ENCODE data around the gene NUP35. TPM values are rescaled to one million over a fixed set of nuclear protein-coding genes. Genes with fewer than 3 reads are reported as not detected.

The NUP35 gene
- total RNA-seq, 1 donor from 2014 or later = 11.3 TPM

DNA sequence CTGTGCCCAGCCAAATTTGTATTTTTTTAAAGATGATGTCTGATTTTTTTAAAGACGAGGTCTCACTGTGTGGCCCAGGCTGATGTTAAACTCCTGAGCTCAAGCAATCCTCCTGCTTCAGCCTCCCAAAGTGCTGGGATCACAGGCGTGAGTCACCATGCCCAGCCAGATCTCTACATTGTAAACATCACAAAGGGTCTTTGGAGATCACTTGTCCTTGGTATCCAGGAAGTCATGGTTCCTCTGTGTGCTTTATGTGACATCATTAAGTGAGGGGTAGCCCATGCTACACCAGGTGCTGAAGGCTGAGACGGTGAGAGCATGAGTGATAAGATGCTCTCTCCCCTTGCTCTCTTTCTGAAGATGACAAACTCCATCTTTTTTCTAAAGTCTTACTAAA is 7.0 kb upstream of the NUP35 start:
- no peak overlapping the region for H3K27ac Mint-ChIP-seq (ENCODE audit: unreplicated experiment)
- Histone ChIP-seq H3K4me2 (ENCODE audit: low read length) (no peak overlapping the region), H3K79me2 (ENCODE audit: insufficient read depth, low read length) (no peaks in the 10 kb centered on the region), H3K36me3 (ENCODE audit: insufficient read depth, low read length) (no peaks in the 10 kb centered on the region), H4K20me1 (ENCODE audit: insufficient read depth, low read length) (no peaks in the 10 kb centered on the region), H3K27me3 (ENCODE audit: insufficient read depth, low read length) (no peaks in the 10 kb centered on the region), H3K27ac (ENCODE audit: low read depth, low read length) (no peak overlapping the region), H3K9ac (ENCODE audit: low read length) (no peak overlapping the region), H2AFZ (ENCODE audit: low read depth, low read length) (no peak overlapping the region), H3K4me3 (ENCODE audit: insufficient read depth, low read depth, low read length) (no peak overlapping the region), H3K4me1 (ENCODE audit: insufficient read depth, low read length) (no peaks in the 10 kb centered on the region), H3K9me3 (ENCODE audit: insufficient read depth, low read depth, low read length) (no peaks in the 10 kb centered on the region)
- no peaks in the 10 kb centered on the region for H3K27me3 Mint-ChIP-seq (ENCODE audit: low read depth, unreplicated experiment)
- H3K4me3 Mint-ChIP-seq (ENCODE audit: unreplicated experiment) = no peak overlapping the region
- no peaks in the 10 kb centered on the region for H3K9me3 Mint-ChIP-seq (ENCODE audit: unreplicated experiment)
- no peak for FAIRE-seq
- no peaks in the 10 kb centered on the region for H3K36me3 Mint-ChIP-seq (ENCODE audit: low read depth, unreplicated experiment)
- H3K4me1 Mint-ChIP-seq (ENCODE audit: low read depth, unreplicated experiment) = no peaks in the 10 kb centered on the region
- TF ChIP-seq, protein P1, sequence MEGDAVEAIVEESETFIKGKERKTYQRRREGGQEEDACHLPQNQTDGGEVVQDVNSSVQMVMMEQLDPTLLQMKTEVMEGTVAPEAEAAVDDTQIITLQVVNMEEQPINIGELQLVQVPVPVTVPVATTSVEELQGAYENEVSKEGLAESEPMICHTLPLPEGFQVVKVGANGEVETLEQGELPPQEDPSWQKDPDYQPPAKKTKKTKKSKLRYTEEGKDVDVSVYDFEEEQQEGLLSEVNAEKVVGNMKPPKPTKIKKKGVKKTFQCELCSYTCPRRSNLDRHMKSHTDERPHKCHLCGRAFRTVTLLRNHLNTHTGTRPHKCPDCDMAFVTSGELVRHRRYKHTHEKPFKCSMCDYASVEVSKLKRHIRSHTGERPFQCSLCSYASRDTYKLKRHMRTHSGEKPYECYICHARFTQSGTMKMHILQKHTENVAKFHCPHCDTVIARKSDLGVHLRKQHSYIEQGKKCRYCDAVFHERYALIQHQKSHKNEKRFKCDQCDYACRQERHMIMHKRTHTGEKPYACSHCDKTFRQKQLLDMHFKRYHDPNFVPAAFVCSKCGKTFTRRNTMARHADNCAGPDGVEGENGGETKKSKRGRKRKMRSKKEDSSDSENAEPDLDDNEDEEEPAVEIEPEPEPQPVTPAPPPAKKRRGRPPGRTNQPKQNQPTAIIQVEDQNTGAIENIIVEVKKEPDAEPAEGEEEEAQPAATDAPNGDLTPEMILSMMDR (IDR thresholded peaks at IDR 0.05; ENCODE audit: insufficient read depth, low read depth, low read length) = no peak
- TF ChIP-seq EZH2 (IDR thresholded peaks at IDR 0.05; ENCODE audit: insufficient read depth, low read length) = no peak
- no peak for DNase-seq (ENCODE audit: low read depth)

GRCh38 chr2:183123117-183123958 is 905 bp upstream of the NUP35 start:
- no peak for TF ChIP-seq EZH2 (IDR thresholded peaks at IDR 0.05; ENCODE audit: insufficient read depth, low read length)
- TF ChIP-seq, protein P1 (IDR thresholded peaks at IDR 0.05; ENCODE audit: insufficient read depth, low read depth, low read length) = no peak
- peak overlapping the region; percentile 85 for H3K27ac ChIP-seq (ENCODE audit: low read depth, low read length)
- peaks cover 3% of the 10 kb centered on the region for H3K4me1 ChIP-seq (ENCODE audit: insufficient read depth, low read length)
- H3K9ac ChIP-seq (ENCODE audit: low read length) = peak overlapping the region; percentile 88
- H3K9me3 ChIP-seq (ENCODE audit: insufficient read depth, low read depth, low read length) = no peaks in the 10 kb centered on the region
- no peaks in the 10 kb centered on the region for H3K36me3 ChIP-seq (ENCODE audit: insufficient read depth, low read length)
- no peak for FAIRE-seq
- no peaks in the 10 kb centered on the region for H3K27me3 Mint-ChIP-seq (ENCODE audit: low read depth, unreplicated experiment)
- H3K4me3 Mint-ChIP-seq (ENCODE audit: unreplicated experiment) = peak overlapping the region; percentile 98
- H3K4me1 Mint-ChIP-seq (ENCODE audit: low read depth, unreplicated experiment) = peaks cover 10% of the 10 kb centered on the region
- peak overlapping the region; percentile 95 for H3K4me2 ChIP-seq (ENCODE audit: low read length)
- peak overlapping the region; percentile 91 for H3K4me3 ChIP-seq (ENCODE audit: insufficient read depth, low read depth, low read length)
- H3K79me2 ChIP-seq (ENCODE audit: insufficient read depth, low read length) = peaks cover 38% of the 10 kb centered on the region
- no peaks in the 10 kb centered on the region for H3K27me3 ChIP-seq (ENCODE audit: insufficient read depth, low read length)
- peak overlapping the region; percentile 86 for H2AFZ ChIP-seq (ENCODE audit: low read depth, low read length)
- H3K9me3 Mint-ChIP-seq (ENCODE audit: unreplicated experiment) = no peaks in the 10 kb centered on the region
- H3K27ac Mint-ChIP-seq (ENCODE audit: unreplicated experiment) = peak overlapping the region; percentile 64
- H4K20me1 ChIP-seq (ENCODE audit: insufficient read depth, low read length) = no peaks in the 10 kb centered on the region
- no peak for DNase-seq (ENCODE audit: low read depth)
- no peaks in the 10 kb centered on the region for H3K36me3 Mint-ChIP-seq (ENCODE audit: low read depth, unreplicated experiment)

GRCh38 chr2:183123959-183124221 is 353 bp upstream of the NUP35 start:
- peak overlapping the region; percentile 85 for H3K27ac ChIP-seq (ENCODE audit: low read depth, low read length)
- Mint-ChIP-seq H3K36me3 (ENCODE audit: low read depth, unreplicated experiment) (no peaks in the 10 kb centered on the region), H3K4me3 (ENCODE audit: unreplicated experiment) (peak overlapping the region; percentile 98), H3K27me3 (ENCODE audit: low read depth, unreplicated experiment) (no peaks in the 10 kb centered on the region), H3K9me3 (ENCODE audit: unreplicated experiment) (no peaks in the 10 kb centered on the region), H3K27ac (ENCODE audit: unreplicated experiment) (peak overlapping the region; percentile 64), H3K4me1 (ENCODE audit: low read depth, unreplicated experiment) (peaks cover 10% of the 10 kb centered on the region)
- FAIRE-seq (no peak), DNase-seq (ENCODE audit: low read depth) (no peak)
- peaks cover 43% of the 10 kb centered on the region for H3K79me2 ChIP-seq (ENCODE audit: insufficient read depth, low read length)
- H3K9ac ChIP-seq (ENCODE audit: low read length) = peak overlapping the region; percentile 88
- peaks cover under 1% of the 10 kb centered on the region for H3K36me3 ChIP-seq (ENCODE audit: insufficient read depth, low read length)
- H3K9me3 ChIP-seq (ENCODE audit: insufficient read depth, low read depth, low read length) = no peaks in the 10 kb centered on the region
- TF ChIP-seq, protein P1 (IDR thresholded peaks at IDR 0.05; ENCODE audit: insufficient read depth, low read depth, low read length) = no peak
- TF ChIP-seq EZH2 (IDR thresholded peaks at IDR 0.05; ENCODE audit: insufficient read depth, low read length) = no peak
- H3K4me3 ChIP-seq (ENCODE audit: insufficient read depth, low read depth, low read length) = peak overlapping the region; percentile 91
- H3K27me3 ChIP-seq (ENCODE audit: insufficient read depth, low read length) = no peaks in the 10 kb centered on the region
- no peaks in the 10 kb centered on the region for H4K20me1 ChIP-seq (ENCODE audit: insufficient read depth, low read length)
- H3K4me2 ChIP-seq (ENCODE audit: low read length) = peak overlapping the region; percentile 95
- H3K4me1 ChIP-seq (ENCODE audit: insufficient read depth, low read length) = peaks cover 3% of the 10 kb centered on the region
- peak overlapping the region; percentile 86 for H2AFZ ChIP-seq (ENCODE audit: low read depth, low read length)
